ENCODE data around the gene SLC31A2. TPM values are rescaled to one million over a fixed set of nuclear protein-coding genes. Genes with fewer than 3 reads are reported as not detected.

SLC31A2 gene
- total and polyA plus RNA-seq, 7 donors: 10.0 to 35.4 (median 16.4) TPM

- H3K9me3 ChIP-seq: no peaks in the 10 kb centered on the region
- ATAC-seq (no peak), DNase-seq (no peak)
- no peak overlapping the region for H3K27ac ChIP-seq
- WGBS, 3 donors: 30 to 40% (median 36%) methylated on average over 3 of the region's 3 CpGs
- peaks cover 13% of the 10 kb centered on the region for H3K4me1 ChIP-seq
- no peak overlapping the region for H3K4me3 ChIP-seq
- intact Hi-C loops (cut with DNase I): loop anchor here (5.0 to 10.0 kb wide), 2 partner anchors 52 to 114 kb away; partner anchors contain the start of genes CDC26 (in 1 of the 2) and PRPF4 (in 1 of the 2)
- H3K27me3 ChIP-seq (ENCODE audit: insufficient read depth in 3 of 3, low read length in 2 of 3): no peaks in the 10 kb centered on the region
- peaks cover 21 to 81% of the 10 kb centered on the region in 2 donors for H3K36me3 ChIP-seq (ENCODE audit: insufficient read depth in 1 of 2, low read depth in 1 of 2)
- no peak for TF ChIP-seq CTCF (IDR thresholded peaks at IDR 0.05)
Measured at GRCh38 chr9:113160571-113160970, 9.8 kb downstream of the SLC31A2 start.

GRCh38 chr9:113163001-113163400 lies 12.2 kb downstream of the SLC31A2 start:
- WGBS, 3 donors: 64 to 67% (median 65%) methylated on average over 3 of the region's 3 CpGs
- no peak overlapping the region for H3K4me3 ChIP-seq
- peaks cover 31 to 96% of the 10 kb centered on the region in 2 donors for H3K36me3 ChIP-seq (ENCODE audit: insufficient read depth in 1 of 2, low read depth in 1 of 2)
- no peaks in the 10 kb centered on the region for H3K9me3 ChIP-seq
- DNase-seq: no peak
- peaks cover 13% of the 10 kb centered on the region for H3K4me1 ChIP-seq
- H3K27ac ChIP-seq: no peak overlapping the region
- H3K27me3 ChIP-seq (ENCODE audit: insufficient read depth in 3 of 3, low read length in 2 of 3): no peaks in the 10 kb centered on the region
- intact Hi-C loops (cut with DNase I): loop anchor here (5.0 to 10.0 kb wide), 2 partner anchors 49 to 112 kb away; partner anchors contain the start of genes CDC26 (in 1 of the 2) and PRPF4 (in 1 of the 2)
- no peak for ATAC-seq
- TF ChIP-seq CTCF (IDR thresholded peaks at IDR 0.05): no peak

- no peaks in the 10 kb centered on the region for H3K27me3 ChIP-seq (ENCODE audit: insufficient read depth in 3 of 3, low read length in 2 of 3)
- H3K4me1 ChIP-seq: peaks cover 13% of the 10 kb centered on the region
- 36 to 58% (median 40%) methylated on average over 4 of the region's 4 CpGs for WGBS, 3 donors
- ATAC-seq (peak; percentile 71 to 88 (median 79)), DNase-seq (peak; percentile 65 to 82)
- intact Hi-C loops (cut with DNase I): loop anchor here (5.0 to 10.0 kb wide), 2 partner anchors 48 to 110 kb away; partner anchors contain the start of genes CDC26 (in 1 of the 2) and PRPF4 (in 1 of the 2)
- no peaks in the 10 kb centered on the region for H3K9me3 ChIP-seq
- TF ChIP-seq CTCF (IDR thresholded peaks at IDR 0.05): no peak
- H3K36me3 ChIP-seq (ENCODE audit: insufficient read depth in 1 of 2, low read depth in 1 of 2): peaks cover 31 to 96% of the 10 kb centered on the region in 2 donors
- no peak overlapping the region for H3K27ac ChIP-seq
- no peak overlapping the region for H3K4me3 ChIP-seq
Measured at GRCh38 chr9:113164536-113165300, 13.9 kb downstream of the SLC31A2 start.

- WGBS, 3 donors: 91 to 95% (median 94%) methylated on average over 4 of the region's 4 CpGs
- Histone ChIP-seq H3K9me3 (no peaks in the 10 kb centered on the region), H3K27me3 (ENCODE audit: insufficient read depth in 3 of 3, low read length in 2 of 3) (no peaks in the 10 kb centered on the region), H3K36me3 (ENCODE audit: insufficient read depth in 1 of 2, low read depth in 1 of 2) (peaks cover 31 to 96% of the 10 kb centered on the region in 2 donors), H3K27ac (no peak overlapping the region), H3K4me1 (peaks cover 13% of the 10 kb centered on the region), H3K4me3 (no peak overlapping the region)
- TF ChIP-seq CTCF (IDR thresholded peaks at IDR 0.05): no peak
- ATAC-seq (no peak), DNase-seq (no peak)
- intact Hi-C loops (cut with DNase I): loop anchor here in 1 of 2 donors (10.0 kb wide), 1 partner anchor 109 kb away; the partner anchor contains the start of genes CDC26 and PRPF4
Measured at GRCh38 chr9:113166039-113166438, 15.2 kb downstream of the SLC31A2 start.

All from psoas muscle (tissue), 8 donors.